CD4-positive, alpha-beta T cell (primary cell): ENCODE measurements around the gene PPP1R3C. TPM values are rescaled to one million over a fixed set of nuclear protein-coding genes. Genes with fewer than 3 reads are reported as not detected.

ENCODE experiments used
- ATAC-seq: fragments of 200-7000 bp; cut with Tn5 transposase; one replicate; pipeline ENCODE4 v1.10.0; 2022; ENCODE audit warnings: mild to moderate bottlenecking; ENCODE audit not compliant: poor library complexity
- CTCF ChIA-PET: fragments of 350-600 bp; sonication (Branson Sonifier 250); formaldehyde crosslinking; loops from one replicate; lab custom pipeline; 2021; ENCODE audit warnings: antibody characterized with exemption, inconsistent platforms; lab: Charles Lee
- POLR2A ChIA-PET: fragments of 350-600 bp; sonication (Branson Sonifier 250); formaldehyde crosslinking; loops from one replicate; lab custom pipeline; 2021; ENCODE audit warnings: antibody characterized with exemption, inconsistent platforms; lab: Charles Lee
- DNase-seq, 14 experiments: peaks; one replicate each; pipeline ENCODE4 v3.0.0-alpha.2; 2013 to 2020; ENCODE audit warnings: mixed read lengths in 2 of 14
- H3K27ac ChIP-seq, 2 donors: one replicate each; pipeline versions ENCODE4 v1.5.1 to v1.7.0; 2013; ENCODE audit warnings: low read length in 2 of 2, low read depth in 1 of 2, mild to moderate bottlenecking in 1 of 2
- H3K27me3 ChIP-seq, 2 experiments: 1 replicate in 1 of 2; 2 replicates in 1 of 2; pipeline versions ENCODE4 v1.6.1 to v1.7.0; 2013; ENCODE audit warnings: low read length in 2 of 2, control low read depth in 1 of 2, mild to moderate bottlenecking in 1 of 2, moderate library complexity in 1 of 2; ENCODE audit not compliant: insufficient read depth in 2 of 2, control insufficient read depth in 1 of 2
- H3K36me3 ChIP-seq: one replicate; pipeline ENCODE4 v1.6.1; 2013; ENCODE audit warnings: low read length, control low read depth; ENCODE audit not compliant: insufficient read depth
- H3K4me1 ChIP-seq: one replicate; pipeline ENCODE4 v1.6.1; 2013; ENCODE audit warnings: low read length, control low read depth; ENCODE audit not compliant: insufficient read depth
- H3K4me3 ChIP-seq: one replicate; pipeline ENCODE4 v1.5.1; 2013; ENCODE audit warnings: mild to moderate bottlenecking, low read length, moderate library complexity
- H3K9me3 ChIP-seq, 2 experiments: 1 replicate in 1 of 2; 2 replicates in 1 of 2; pipeline versions ENCODE4 v1.6.1 to v1.7.0; 2013; ENCODE audit warnings: low read length in 2 of 2, mild to moderate bottlenecking in 2 of 2, control low read depth in 1 of 2, moderate library complexity in 1 of 2; ENCODE audit not compliant: control insufficient read depth in 1 of 2, insufficient read depth in 1 of 2
- H3K27ac Mint-ChIP-seq: one replicate; pipeline ENCODE4 v1.8.0; 2020; ENCODE audit warnings: mixed read lengths
- H3K27me3 Mint-ChIP-seq: one replicate; pipeline ENCODE4 v1.8.0; 2021; ENCODE audit warnings: mixed read lengths
- H3K36me3 Mint-ChIP-seq: one replicate; pipeline ENCODE4 v1.8.0; 2021; ENCODE audit warnings: low read depth, mixed read lengths
- H3K4me1 Mint-ChIP-seq: one replicate; pipeline ENCODE4 v1.8.0; 2021; ENCODE audit warnings: low read depth, mixed read lengths
- H3K4me3 Mint-ChIP-seq: one replicate; pipeline ENCODE4 v1.8.0; 2020; ENCODE audit warnings: mild to moderate bottlenecking, mixed read lengths
- H3K9me3 Mint-ChIP-seq: one replicate; pipeline ENCODE4 v1.8.0; 2020; ENCODE audit warnings: mixed read lengths
- intact Hi-C, 2 experiments: fragments of 100-400 bp; cut with DNase I in 1 of 2; cut with micrococcal nuclease in 1 of 2; formaldehyde crosslinking; loops; one replicate each; pipeline versions ENCODE4 v1.15.1 to v1.9.0; 2023 to 2025; cut with DNase I, micrococcal nuclease
- total RNA-seq, 174 experiments: library from RNA in 2 of 174; stranded (reverse) in 2 of 174; gene quantifications; one replicate each; pipeline ENCODE4 v1.2.3 and lab custom pipeline; 2021 to 2026
- TF ChIP-seq, protein P1 (sequence below): fragments of 200-600 bp; IDR thresholded peaks from one replicate; pipeline ENCODE4 v1.8.0; 2022; ENCODE audit warnings: antibody characterized with exemption, mild to moderate bottlenecking

The PPP1R3C gene
- total RNA-seq, 2 experiments from 2014 or later = not detected

DNA sequence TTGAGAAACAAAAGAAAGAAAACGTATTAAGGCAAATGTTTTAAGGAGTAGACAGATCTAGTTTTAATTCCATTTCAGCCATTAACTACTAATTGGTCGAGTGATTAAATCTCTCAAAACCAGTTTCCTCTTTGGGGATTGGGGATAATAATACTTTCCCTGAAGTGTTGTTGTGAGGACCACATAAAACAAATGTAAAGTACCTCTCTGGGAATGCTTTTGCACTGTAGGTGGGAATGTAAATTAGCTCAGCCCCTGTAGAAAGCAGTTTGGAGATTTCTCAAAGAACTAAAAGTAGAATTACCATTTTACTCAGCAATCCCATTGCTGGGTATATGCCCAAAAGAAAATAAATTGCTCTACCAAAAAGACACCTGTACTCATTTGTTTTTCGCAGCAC is 36.0 kb upstream of the PPP1R3C start:
- no peaks in the 10 kb centered on the region for H3K36me3 ChIP-seq
- H3K4me1 ChIP-seq = no peaks in the 10 kb centered on the region
- H3K9me3 ChIP-seq = no peaks in the 10 kb centered on the region
- DNase-seq = no peak
- H3K27me3 ChIP-seq = peaks cover 0 to 10% of the 10 kb centered on the region in 2 experiments
- no peak overlapping the region for H3K4me3 ChIP-seq
- Mint-ChIP-seq H3K9me3 (no peaks in the 10 kb centered on the region), H3K27me3 (peaks cover 6% of the 10 kb centered on the region), H3K36me3 (no peaks in the 10 kb centered on the region), H3K27ac (no peak overlapping the region), H3K4me3 (no peak overlapping the region), H3K4me1 (no peaks in the 10 kb centered on the region)
- no peak for ATAC-seq
- CTCF ChIA-PET = interaction anchor here (2.1 kb wide), 1 partner anchor 8 kb away, joined by 4 read pairs; no protein-coding TSS in a partner anchor
- POLR2A ChIA-PET = no interaction called here
- intact Hi-C loops = no loop called here
- TF ChIP-seq, protein P1, sequence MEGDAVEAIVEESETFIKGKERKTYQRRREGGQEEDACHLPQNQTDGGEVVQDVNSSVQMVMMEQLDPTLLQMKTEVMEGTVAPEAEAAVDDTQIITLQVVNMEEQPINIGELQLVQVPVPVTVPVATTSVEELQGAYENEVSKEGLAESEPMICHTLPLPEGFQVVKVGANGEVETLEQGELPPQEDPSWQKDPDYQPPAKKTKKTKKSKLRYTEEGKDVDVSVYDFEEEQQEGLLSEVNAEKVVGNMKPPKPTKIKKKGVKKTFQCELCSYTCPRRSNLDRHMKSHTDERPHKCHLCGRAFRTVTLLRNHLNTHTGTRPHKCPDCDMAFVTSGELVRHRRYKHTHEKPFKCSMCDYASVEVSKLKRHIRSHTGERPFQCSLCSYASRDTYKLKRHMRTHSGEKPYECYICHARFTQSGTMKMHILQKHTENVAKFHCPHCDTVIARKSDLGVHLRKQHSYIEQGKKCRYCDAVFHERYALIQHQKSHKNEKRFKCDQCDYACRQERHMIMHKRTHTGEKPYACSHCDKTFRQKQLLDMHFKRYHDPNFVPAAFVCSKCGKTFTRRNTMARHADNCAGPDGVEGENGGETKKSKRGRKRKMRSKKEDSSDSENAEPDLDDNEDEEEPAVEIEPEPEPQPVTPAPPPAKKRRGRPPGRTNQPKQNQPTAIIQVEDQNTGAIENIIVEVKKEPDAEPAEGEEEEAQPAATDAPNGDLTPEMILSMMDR = no peak
- no peak overlapping the region for H3K27ac ChIP-seq

DNA sequence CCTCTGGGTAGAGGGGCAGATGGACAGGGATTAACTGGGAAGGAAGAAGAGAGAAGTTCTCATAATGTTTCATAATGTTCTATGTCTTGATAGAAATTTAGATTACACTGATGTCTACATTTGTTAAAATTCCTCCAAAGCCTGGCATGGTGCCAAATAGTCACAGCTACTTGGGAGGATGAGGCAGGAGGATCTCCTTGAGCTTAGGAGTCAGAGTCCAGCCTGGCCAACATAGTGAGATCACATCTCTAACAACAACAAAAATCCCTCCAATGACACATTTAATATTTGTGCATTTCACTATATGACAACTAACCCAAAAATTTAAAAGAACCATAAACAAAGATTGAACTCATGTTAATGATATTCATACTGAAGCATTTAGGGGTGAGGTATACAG is 33.0 kb upstream of the PPP1R3C start:
- POLR2A ChIA-PET = no interaction called here

DNA sequence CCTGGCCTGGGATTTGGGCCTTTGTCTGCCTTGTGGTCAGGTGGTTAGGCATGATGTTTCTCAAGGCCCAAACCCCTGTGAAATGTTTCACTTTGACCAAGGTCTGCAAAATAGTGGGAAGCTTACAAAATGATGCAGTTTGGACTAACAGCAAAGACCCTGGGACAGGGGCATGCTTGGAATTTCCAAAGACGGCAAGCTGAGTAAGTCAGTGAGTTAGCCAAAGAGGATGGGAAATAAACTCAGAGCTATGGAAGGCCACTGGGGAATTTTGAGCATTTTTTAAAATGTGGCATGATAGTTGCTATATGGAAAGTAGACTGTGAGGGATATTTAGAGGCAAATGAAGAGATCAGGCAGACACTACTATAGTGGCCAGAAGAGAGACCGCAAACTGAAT is 31.6 kb upstream of the PPP1R3C start:
- TF ChIP-seq, protein P1 = no peak
- ChIA-PET CTCF (no interaction called here), POLR2A (no interaction called here)
- intact Hi-C loops = no loop called here
- H3K27ac ChIP-seq = no peak overlapping the region
- no peaks in the 10 kb centered on the region for H3K9me3 ChIP-seq
- no peak overlapping the region for H3K27ac Mint-ChIP-seq
- no peaks in the 10 kb centered on the region for H3K4me1 ChIP-seq
- H3K36me3 ChIP-seq = no peaks in the 10 kb centered on the region
- H3K9me3 Mint-ChIP-seq = no peaks in the 10 kb centered on the region
- H3K27me3 Mint-ChIP-seq = peaks cover 36% of the 10 kb centered on the region
- DNase-seq (no peak), ATAC-seq (no peak)
- H3K36me3 Mint-ChIP-seq = no peaks in the 10 kb centered on the region
- H3K4me3 Mint-ChIP-seq = no peak overlapping the region
- H3K27me3 ChIP-seq = peaks cover 3 to 6% of the 10 kb centered on the region in 2 experiments
- H3K4me3 ChIP-seq = no peak overlapping the region
- no peaks in the 10 kb centered on the region for H3K4me1 Mint-ChIP-seq

More for the DNA sequence above, 33.0 kb upstream of the PPP1R3C start:
- H3K27ac ChIP-seq = no peak overlapping the region
- ATAC-seq (no peak), DNase-seq (no peak)
- H3K4me3 ChIP-seq = no peak overlapping the region
- peaks cover 3 to 6% of the 10 kb centered on the region in 2 experiments for H3K27me3 ChIP-seq
- CTCF ChIA-PET = no interaction called here
- no peaks in the 10 kb centered on the region for H3K4me1 ChIP-seq
- intact Hi-C loops = no loop called here
- no peaks in the 10 kb centered on the region for H3K9me3 ChIP-seq
- no peaks in the 10 kb centered on the region for H3K36me3 ChIP-seq
- Mint-ChIP-seq H3K27me3 (peaks cover 29% of the 10 kb centered on the region), H3K4me1 (no peaks in the 10 kb centered on the region), H3K4me3 (no peak overlapping the region), H3K27ac (no peak overlapping the region), H3K36me3 (no peaks in the 10 kb centered on the region), H3K9me3 (no peaks in the 10 kb centered on the region)
- TF ChIP-seq, protein P1 = no peak
